HepG2 (cell line): ENCODE measurements around the gene RAD9A. TPM values are rescaled to one million over a fixed set of nuclear protein-coding genes. Genes with fewer than 3 reads are reported as not detected.

Source experiments
- ATAC-seq: fragments of 200-7000 bp; cut with Tn5 transposase; 3 replicates; pipeline ENCODE4 v1.9.1; 2020; ENCODE audit warnings: mild to moderate bottlenecking, moderate library complexity
- BruUV-seq: library from RNA; stranded (reverse); fragments of 400-500 nt; replicated peaks from 2 replicates; lab custom pipeline; 2021; lab: Mats Ljungman, UMichigan
- CTCF ChIA-PET: fragments of 300-600 bp; formaldehyde crosslinking; extraction: SDS; loops from one replicate; lab custom pipeline; 2021; ENCODE audit warnings: low total read pairs, inconsistent platforms, low intra/inter-chr PET ratio; lab: Yijun Ruan, JAX
- POLR2A ChIA-PET: fragments of 350-600 bp; sonication (Branson Sonifier 250); formaldehyde crosslinking; loops from one replicate; lab custom pipeline; 2020; ENCODE audit warnings: antibody characterized with exemption, inconsistent platforms; lab: Yijun Ruan, JAX
- DNase-seq: peaks from one replicate; pipeline ENCODE4 v3.0.0-alpha.2; 2015; ENCODE audit warnings: low spot score
- FAIRE-seq: peaks from 3 replicates; lab custom pipeline; 2011; peaks lifted over from hg19 to GRCh38; lab: Jason Lieb, UNC
- H2AFZ ChIP-seq: one replicate; pipeline ENCODE4 v1.6.1; 2011; ENCODE audit warnings: low read length, inconsistent platforms
- H3K27ac ChIP-seq: fragments of 300-600 bp; 3 replicates; pipeline ENCODE4 v1.8.0; 2011; ENCODE audit warnings: mixed run types, mild to moderate bottlenecking, mixed read lengths, low read length, inconsistent platforms; ENCODE audit not compliant: insufficient read depth; ENCODE audit errors: extremely low read length
- H3K27me3 ChIP-seq, 2 experiments: fragments of 200-600 bp in 1 of 2; 2 replicates in 1 of 2; 3 replicates in 1 of 2; pipeline versions ENCODE4 v1.6.0 to v1.8.0; 2011; ENCODE audit warnings: low read length in 2 of 2, mild to moderate bottlenecking in 2 of 2, moderate library complexity in 2 of 2, inconsistent platforms in 1 of 2; ENCODE audit not compliant: insufficient read depth in 2 of 2, control insufficient read depth in 1 of 2
- H3K36me3 ChIP-seq, 2 experiments: fragments of 200-600 bp in 1 of 2; replicated peaks in 1 of 2; 2 replicates in 1 of 2; 3 replicates in 1 of 2; pipeline versions ENCODE4 v1.5.1 to v1.8.0; 2011; ENCODE audit warnings: low read length in 2 of 2, inconsistent platforms in 1 of 2; ENCODE audit not compliant: insufficient read depth in 2 of 2, control insufficient read depth in 1 of 2
- H3K4me1 ChIP-seq: 2 replicates; pipeline ENCODE4 v1.5.1; 2012; ENCODE audit warnings: low read length, inconsistent platforms; ENCODE audit not compliant: insufficient read depth
- H3K4me2 ChIP-seq: 2 replicates; pipeline ENCODE4 v1.6.0; 2011; ENCODE audit warnings: low read depth, low read length, inconsistent platforms
- H3K4me3 ChIP-seq, 3 experiments: fragments of 200-600 bp in 1 of 3; sonication (generic), shearing (Covaris generic) in 1 of 3; replicated peaks in 1 of 3; 2 replicates each; pipeline ENCODE4 v1.5.1; 2011 to 2016; ENCODE audit warnings: low read length in 3 of 3, inconsistent platforms in 2 of 3, low read depth in 2 of 3, mild to moderate bottlenecking in 2 of 3, control low read depth in 1 of 3, mixed read lengths in 1 of 3; ENCODE audit not compliant: insufficient read depth in 1 of 3
- H3K79me2 ChIP-seq: one replicate; pipeline ENCODE4 v1.6.1; 2011; ENCODE audit warnings: low read length, inconsistent platforms; ENCODE audit not compliant: insufficient read depth
- H3K9ac ChIP-seq: 2 replicates; pipeline ENCODE4 v1.6.0; 2011; ENCODE audit warnings: mild to moderate bottlenecking, low read depth, low read length, inconsistent platforms; ENCODE audit not compliant: insufficient read depth
- H3K9me3 ChIP-seq: 2 replicates; pipeline ENCODE4 v1.5.1; 2012; ENCODE audit warnings: mild to moderate bottlenecking, low read length
- H4K20me1 ChIP-seq: 2 replicates; pipeline ENCODE4 v1.6.0; 2011; ENCODE audit warnings: inconsistent platforms, mild to moderate bottlenecking, low read length, moderate library complexity; ENCODE audit not compliant: insufficient read depth
- E2F2 ChIP-seq: sonication (generic); formaldehyde crosslinking; IDR thresholded peaks from 2 replicates; pipeline ENCODE4 v1.4.0; 2020; ENCODE audit warnings: missing genetic modification reagents, borderline replicate concordance
- HMGXB4 ChIP-seq, 2 experiments: sonication (generic) in 1 of 2; formaldehyde crosslinking in 1 of 2; IDR thresholded peaks; 2 replicates each; pipeline versions ENCODE4 v1.4.0 to v1.6.1; 2018 to 2020; ENCODE audit warnings: missing genetic modification reagents in 2 of 2, borderline replicate concordance in 1 of 2, low read depth in 1 of 2, mild to moderate bottlenecking in 1 of 2, missing biosample characterization in 1 of 2
- ZNF687 ChIP-seq: sonication (generic); formaldehyde crosslinking; IDR thresholded peaks from 2 replicates; pipeline ENCODE4 v1.5.1; 2020; ENCODE audit warnings: mild to moderate bottlenecking, missing genetic modification reagents, moderate library complexity
- WGBS: methylation state at CpG from one replicate; pipeline ENCODE4 v1.1.6; 2017; ENCODE audit warnings: low lambda C conversion rate; 5-methylcytosine and 5-hydroxymethylcytosine counted together
- in situ Hi-C: cut with HindIII; loops from 2 replicates; pipeline ENCODE4 v1.10.0; 2017; ENCODE audit warnings: low pct_unique_long_range_greater_than_20kb; ENCODE audit not compliant: extremely low pct_ligation_motif_present
- intact Hi-C: fragments of 100-400 bp; cut with micrococcal nuclease; formaldehyde crosslinking; loops from one replicate; pipeline ENCODE4 v1.10.0; 2022; ENCODE audit not compliant: unreplicated experiment
- polyA plus RNA-seq, 8 experiments: library from polyadenylated mRNA; depleted of rRNA in 3 of 8; stranded (reverse) in 7 of 8; unstranded in 1 of 8; fragments of >200 nt; fragmentation: Illumina TruSeq in 4 of 8; extraction: Trizol in 4 of 8; gene quantifications; 2 replicates each; pipeline versions ENCODE4 v1.2.1 to v1.2.3, GENCODE V29; 2011 to 2016; ENCODE audit warnings: low read depth in 4 of 8, missing spikeins in 1 of 8, mixed read lengths in 1 of 8; ENCODE audit not compliant: insufficient read depth in 1 of 8
- total RNA-seq, 5 experiments: library from RNA; depleted of rRNA; stranded (reverse); fragments of >200 nt; fragmentation: Illumina TruSeq; extraction: Trizol; gene quantifications; 2 replicates each; pipeline ENCODE4 v1.2.3, GENCODE V29; 2016; ENCODE audit warnings: low read depth in 1 of 5

RAD9A gene
- total and polyA plus RNA-seq, 2 of the 13 experiments (the other 11 are each of a cell fraction or from before 2014, with no cell fraction given), result 10.1 to 15.7 TPM

GRCh38 chr11:67418476-67419281 lies 26.9 kb downstream of the RAD9A start:
- Histone ChIP-seq H3K4me2 (no peak overlapping the region), H3K4me1 (peaks cover 53% of the 10 kb centered on the region), H3K79me2 (no peaks in the 10 kb centered on the region), H3K27ac (no peak overlapping the region), H4K20me1 (no peaks in the 10 kb centered on the region), H3K4me3 (no peak overlapping the region), H2AFZ (no peak overlapping the region), H3K9ac (no peak overlapping the region), H3K9me3 (no peaks in the 10 kb centered on the region), H3K27me3 (peaks cover 9 to 47% of the 10 kb centered on the region in 2 experiments; a peak in 4 of 5 replicates), H3K36me3 (no peaks in the 10 kb centered on the region)
- intact Hi-C loops, result no loop called here
- DNase-seq (no peak), ATAC-seq (no peak), FAIRE-seq (no peak)
- in situ Hi-C loops, result no loop called here
- no TSS peak for BruUV-seq
- POLR2A ChIA-PET, result interaction anchor here (0.8 to 7.4 kb wide), 4 partner anchors 9 to 27 kb away, joined by 3 to 78 read pairs (median 4); partner anchors contain the start of genes PPP1CA, RAD9A and TBC1D10C
- CTCF ChIA-PET, result no interaction called here
- TF ChIP-seq HMGXB4 (CRISPR knock-in tag; IDR thresholded peaks at IDR 0.05; ENCODE audit: borderline replicate concordance in 1 of 2, low read depth in 1 of 2) (no peak), E2F2 (CRISPR knock-in tag) (no peak), ZNF687 (CRISPR knock-in tag) (0 out of 2 replicates have a peak, but pooled peaks have one; percentile 15)
- WGBS, result 56% methylated on average over 14 of the region's 26 CpGs
